Progenitor cell of endocrine pancreas (in vitro differentiated cells): ENCODE results near the gene NOPCHAP1. TPM values are rescaled to one million over a fixed set of nuclear protein-coding genes. Genes with fewer than 3 reads are reported as not detected.

ENCODE experiments used
- DNase-seq: peaks from one replicate; pipeline ENCODE4 v3.0.0; 2021; ENCODE audit warnings: low spot score; ENCODE audit not compliant: unreplicated experiment
- H3K27ac Mint-ChIP-seq: 2 replicates; pipeline ENCODE4 v1.8.0; 2021; ENCODE audit warnings: mild to moderate bottlenecking, moderate library complexity, mixed read lengths
- H3K27me3 Mint-ChIP-seq: 2 replicates; pipeline ENCODE4 v1.8.0; 2021; ENCODE audit warnings: mixed read lengths
- H3K36me3 Mint-ChIP-seq: 2 replicates; pipeline ENCODE4 v1.8.0; 2022; ENCODE audit warnings: mixed read lengths; ENCODE audit not compliant: insufficient read depth
- H3K4me1 Mint-ChIP-seq: 2 replicates; pipeline ENCODE4 v1.8.0; 2021; ENCODE audit warnings: low read depth, mixed read lengths
- H3K4me3 Mint-ChIP-seq: 2 replicates; pipeline ENCODE4 v1.8.0; 2021; ENCODE audit warnings: low read depth, mild to moderate bottlenecking, moderate library complexity, mixed read lengths
- H3K9me3 Mint-ChIP-seq: 2 replicates; pipeline ENCODE4 v1.8.0; 2021; ENCODE audit warnings: low read depth, mixed read lengths
- CTCF ChIP-seq: fragments of 200-600 bp; sonication (generic); IDR thresholded peaks from one replicate; pipeline ENCODE4 v1.5.0; 2021; ENCODE audit warnings: antibody characterized with exemption, mild to moderate bottlenecking; ENCODE audit not compliant: unreplicated experiment
- total RNA-seq: library from RNA; stranded (reverse); gene quantifications from 2 replicates; pipeline ENCODE4 v1.2.1, GENCODE V29; 2021

NOPCHAP1 gene
- total RNA-seq, 1 donor from 2014 or later, result 24.3 TPM

- peaks cover 8% of the 10 kb centered on the region for H3K4me1 Mint-ChIP-seq
Measured at GRCh38 chr12:104960464-104960863, 25.7 kb upstream of the NOPCHAP1 start.

GRCh38 chr12:104963757-104964156 lies 22.4 kb upstream of the NOPCHAP1 start:
- Mint-ChIP-seq H3K27me3 (peaks cover 33% of the 10 kb centered on the region), H3K4me1 (peaks cover 7% of the 10 kb centered on the region), H3K4me3 (no peak overlapping the region), H3K9me3 (peaks cover 2% of the 10 kb centered on the region), H3K27ac (no peak overlapping the region), H3K36me3 (no peaks in the 10 kb centered on the region)
- no peak for TF ChIP-seq CTCF
- no peak for DNase-seq

More at GRCh38 chr12:104960464-104960863, 25.7 kb upstream of the NOPCHAP1 start:
- Mint-ChIP-seq H3K9me3 (no peaks in the 10 kb centered on the region), H3K36me3 (no peaks in the 10 kb centered on the region), H3K27me3 (peaks cover 54% of the 10 kb centered on the region), H3K27ac (no peak overlapping the region), H3K4me3 (no peak overlapping the region)
- no peak for TF ChIP-seq CTCF
- DNase-seq, result no peak

- H3K9me3 Mint-ChIP-seq, result peaks cover 2% of the 10 kb centered on the region
- H3K4me3 Mint-ChIP-seq, result no peak overlapping the region
- no peaks in the 10 kb centered on the region for H3K36me3 Mint-ChIP-seq
- peaks cover 29% of the 10 kb centered on the region for H3K27me3 Mint-ChIP-seq
- H3K4me1 Mint-ChIP-seq, result peaks cover 7% of the 10 kb centered on the region
- no peak overlapping the region for H3K27ac Mint-ChIP-seq
- no peak for DNase-seq
- TF ChIP-seq CTCF, result no peak
Measured at GRCh38 chr12:104964167-104964855, 21.8 kb upstream of the NOPCHAP1 start.

- no peaks in the 10 kb centered on the region for H3K36me3 Mint-ChIP-seq
- TF ChIP-seq CTCF, result no peak
- no peak overlapping the region for H3K27ac Mint-ChIP-seq
- H3K4me1 Mint-ChIP-seq, result peaks cover 7% of the 10 kb centered on the region
- H3K27me3 Mint-ChIP-seq, result peaks cover 26% of the 10 kb centered on the region
- H3K9me3 Mint-ChIP-seq, result peaks cover 2% of the 10 kb centered on the region
- no peak for DNase-seq
- H3K4me3 Mint-ChIP-seq, result no peak overlapping the region
Measured at GRCh38 chr12:104964856-104965205, 21.3 kb upstream of the NOPCHAP1 start.

GRCh38 chr12:104966677-104967076 lies 19.4 kb upstream of the NOPCHAP1 start:
- no peak for DNase-seq
- no peaks in the 10 kb centered on the region for H3K36me3 Mint-ChIP-seq
- peaks cover 2% of the 10 kb centered on the region for H3K9me3 Mint-ChIP-seq
- no peak for TF ChIP-seq CTCF
- H3K4me1 Mint-ChIP-seq, result peaks cover 7% of the 10 kb centered on the region
- H3K27ac Mint-ChIP-seq, result no peak overlapping the region
- peaks cover 15% of the 10 kb centered on the region for H3K27me3 Mint-ChIP-seq
- no peak overlapping the region for H3K4me3 Mint-ChIP-seq
